H9 (cell line): ENCODE measurements around the gene ITPR3. TPM values are rescaled to one million over a fixed set of nuclear protein-coding genes. Genes with fewer than 3 reads are reported as not detected.
A peak's percentile ranks its signal among the peaks of the same experiment; 100 is the strongest.

Source experiments
- DNase-seq: peaks from one replicate; pipeline ENCODE4 v3.0.0-alpha.2; 2017
- H2AFZ ChIP-seq: one replicate; pipeline ENCODE4 v1.6.1; 2013; ENCODE audit warnings: mild to moderate bottlenecking, low read length, control low read depth, moderate library complexity
- H2AK5ac ChIP-seq: 2 replicates; pipeline ENCODE4 v1.6.1; 2013; ENCODE audit warnings: low read length, control low read depth, mixed read lengths; ENCODE audit not compliant: insufficient read length
- H2BK120ac ChIP-seq: one replicate; pipeline ENCODE4 v1.6.1; 2013; ENCODE audit warnings: low read depth, mild to moderate bottlenecking, low read length, control low read depth, inconsistent platforms; ENCODE audit not compliant: poor library complexity, severe bottlenecking
- H2BK12ac ChIP-seq: 2 replicates; pipeline ENCODE4 v1.6.1; 2013; ENCODE audit warnings: low read length, control low read depth, mixed read lengths, low read depth; ENCODE audit not compliant: insufficient read length
- H2BK15ac ChIP-seq: 2 replicates; pipeline ENCODE4 v1.6.1; 2013; ENCODE audit warnings: low read depth, low read length, control low read depth
- H2BK20ac ChIP-seq: one replicate; pipeline ENCODE4 v1.6.1; 2013; ENCODE audit warnings: low read depth, mild to moderate bottlenecking, low read length, control low read depth, inconsistent platforms; ENCODE audit not compliant: poor library complexity, severe bottlenecking
- H2BK5ac ChIP-seq: 2 replicates; pipeline ENCODE4 v1.6.1; 2013; ENCODE audit warnings: low read length, control low read depth, mixed read lengths; ENCODE audit not compliant: insufficient read length
- H3K14ac ChIP-seq: 2 replicates; pipeline ENCODE4 v1.6.1; 2013; ENCODE audit warnings: low read length, control low read depth; ENCODE audit not compliant: insufficient read depth
- H3K18ac ChIP-seq: 2 replicates; pipeline ENCODE4 v1.6.1; 2013; ENCODE audit warnings: low read depth, mild to moderate bottlenecking, mixed read lengths, low read length, control low read depth; ENCODE audit not compliant: insufficient read length
- H3K23ac ChIP-seq: 2 replicates; pipeline ENCODE4 v1.6.1; 2013; ENCODE audit warnings: low read length, control low read depth, mixed read lengths, low read depth; ENCODE audit not compliant: insufficient read length
- H3K23me2 ChIP-seq: 2 replicates; pipeline ENCODE4 v1.6.1; 2013; ENCODE audit warnings: low read depth, mild to moderate bottlenecking, mixed read lengths, low read length, control low read depth; ENCODE audit not compliant: insufficient read length, poor library complexity, severe bottlenecking
- H3K27ac ChIP-seq: 2 replicates; pipeline ENCODE4 v1.5.1; 2013; ENCODE audit warnings: low read length, control low read depth, mixed read lengths, low read depth; ENCODE audit not compliant: insufficient read length
- H3K27me3 ChIP-seq: 2 replicates; pipeline ENCODE4 v1.6.1; 2013; ENCODE audit warnings: low read length, control low read depth, inconsistent platforms; ENCODE audit not compliant: insufficient read depth
- H3K4ac ChIP-seq: 2 replicates; pipeline ENCODE4 v1.6.1; 2013; ENCODE audit warnings: low read depth, mild to moderate bottlenecking, control low read depth, inconsistent platforms, low read length, moderate library complexity
- H3K4me1 ChIP-seq: 2 replicates; pipeline ENCODE4 v1.6.1; 2013; ENCODE audit warnings: low read length, control low read depth, inconsistent platforms; ENCODE audit not compliant: insufficient read depth
- H3K4me2 ChIP-seq: 2 replicates; pipeline ENCODE4 v1.6.1; 2013; ENCODE audit warnings: low read length, control low read depth, mixed read lengths; ENCODE audit not compliant: insufficient read length, insufficient read depth
- H3K56ac ChIP-seq: 2 replicates; pipeline ENCODE4 v1.6.1; 2013; ENCODE audit warnings: low read depth, mild to moderate bottlenecking, mixed read lengths, low read length, control low read depth; ENCODE audit not compliant: insufficient read length
- H3K79me1 ChIP-seq: 2 replicates; pipeline ENCODE4 v1.6.1; 2013; ENCODE audit warnings: low read depth, mild to moderate bottlenecking, moderate library complexity, low read length, control low read depth, inconsistent platforms; ENCODE audit not compliant: insufficient read depth, poor library complexity, severe bottlenecking
- H3K79me2 ChIP-seq: 2 replicates; pipeline ENCODE4 v1.6.1; 2013; ENCODE audit warnings: low read length, control low read depth, inconsistent platforms; ENCODE audit not compliant: insufficient read depth
- H3K9ac ChIP-seq: 2 replicates; pipeline ENCODE4 v1.6.1; 2013; ENCODE audit warnings: low read length, control low read depth, mixed read lengths; ENCODE audit not compliant: insufficient read length; ENCODE audit errors: extremely low read depth
- H3K9me3 ChIP-seq: one replicate; pipeline ENCODE4 v1.6.1; 2013; ENCODE audit warnings: low read depth, low read length, inconsistent platforms; ENCODE audit not compliant: control insufficient read depth
- H3T11ph ChIP-seq: one replicate; pipeline ENCODE4 v1.6.1; 2013; ENCODE audit warnings: mild to moderate bottlenecking, low read length, control low read depth, inconsistent platforms
- H4K20me1 ChIP-seq: one replicate; pipeline ENCODE4 v1.6.1; 2013; ENCODE audit not compliant: control insufficient read depth, insufficient read length, insufficient read depth
- H4K5ac ChIP-seq: 2 replicates; pipeline ENCODE4 v1.6.1; 2013; ENCODE audit warnings: low read depth, mild to moderate bottlenecking, mixed read lengths, low read length, control low read depth; ENCODE audit not compliant: insufficient read length
- H4K8ac ChIP-seq: replicated peaks from 2 replicates; pipeline ENCODE4 v1.6.1; 2013; ENCODE audit warnings: low read length, control low read depth, mixed read lengths, low read depth; ENCODE audit not compliant: insufficient read length
- H4K91ac ChIP-seq: 2 replicates; pipeline ENCODE4 v1.6.1; 2013; ENCODE audit warnings: low read depth, mild to moderate bottlenecking, moderate library complexity, mixed read lengths, low read length, control low read depth; ENCODE audit not compliant: insufficient read length
- H3K27ac Mint-ChIP-seq, 3 experiments: 2 replicates in 2 of 3; 3 replicates in 1 of 3; pipeline ENCODE4 v1.8.0; 2020 to 2021; ENCODE audit warnings: mixed read lengths in 3 of 3, mild to moderate bottlenecking in 1 of 3, moderate library complexity in 1 of 3
- H3K27me3 Mint-ChIP-seq: 2 replicates; pipeline ENCODE4 v1.8.0; 2021; ENCODE audit warnings: low read depth, mild to moderate bottlenecking, moderate library complexity, mixed read lengths
- H3K36me3 Mint-ChIP-seq, 3 experiments: 2 replicates in 2 of 3; 3 replicates in 1 of 3; pipeline ENCODE4 v1.8.0; 2020 to 2021; ENCODE audit warnings: low read depth in 3 of 3, mixed read lengths in 3 of 3; ENCODE audit not compliant: insufficient read depth in 1 of 3
- H3K4me1 Mint-ChIP-seq, 2 experiments: 2 replicates each; pipeline ENCODE4 v1.8.0; 2020; ENCODE audit warnings: mixed read lengths in 2 of 2
- H3K4me3 Mint-ChIP-seq, 2 experiments: 2 replicates in 1 of 2; 3 replicates in 1 of 2; pipeline ENCODE4 v1.8.0; 2020 to 2021; ENCODE audit warnings: mild to moderate bottlenecking in 2 of 2, mixed read lengths in 2 of 2, moderate library complexity in 1 of 2
- H3K9me3 Mint-ChIP-seq, 2 experiments: 2 replicates in 1 of 2; 3 replicates in 1 of 2; pipeline ENCODE4 v1.8.0; 2020; ENCODE audit warnings: mild to moderate bottlenecking in 2 of 2, mixed read lengths in 2 of 2, moderate library complexity in 1 of 2
- WGBS: extraction: QIAGEN DNeasy Blood & Tissue Kit; methylation state at CpG from one replicate; pipeline ENCODE4 v1.1.7; 2013; ENCODE audit warnings: missing lambda C conversion rate, low lambda C conversion rate, mixed read lengths; ENCODE audit not compliant: insufficient read length; ENCODE audit errors: extremely low coverage; 5-methylcytosine and 5-hydroxymethylcytosine counted together
- total RNA-seq: library from RNA; stranded (reverse); gene quantifications from 2 replicates; pipeline ENCODE4 v1.2.1, GENCODE V29; 2021
- TF ChIP-seq, protein P1 (sequence below): fragments of 200-600 bp; sonication (generic); conservative IDR thresholded peaks from 3 replicates; pipeline ENCODE4 v1.8.0; 2021; ENCODE audit warnings: antibody characterized with exemption, mild to moderate bottlenecking

The ITPR3 gene
- total RNA-seq, 1 experiment from 2014 or later: 40.3 TPM

DNA sequence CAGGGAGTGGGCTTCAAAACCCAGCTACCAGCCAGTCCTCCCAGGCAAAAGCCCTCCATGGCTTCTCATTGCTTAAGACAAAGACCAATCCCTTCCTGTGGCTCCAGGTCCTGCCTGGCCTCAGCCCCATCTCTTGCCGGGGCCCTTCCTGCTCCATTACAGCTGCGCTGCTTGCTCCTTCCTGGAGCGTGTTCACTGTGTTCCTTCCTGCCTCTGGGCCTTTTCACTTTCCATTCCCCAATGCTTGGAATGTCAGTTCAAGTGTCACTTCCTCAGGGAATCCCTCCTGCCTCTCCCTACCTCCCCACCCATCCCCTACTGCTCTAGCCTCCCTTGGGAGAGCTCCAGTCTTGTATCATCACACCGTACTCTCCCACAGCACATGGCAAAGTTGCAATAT lies 11.1 kb upstream of the ITPR3 start:
- H4K91ac ChIP-seq: no peak overlapping the region

More for the DNA sequence above, 11.1 kb upstream of the ITPR3 start:
- Histone ChIP-seq H4K20me1 (no peaks in the 10 kb centered on the region), H3K27ac (no peak overlapping the region), H2BK120ac (no peak overlapping the region), H3K9me3 (no peaks in the 10 kb centered on the region), H3K4me2 (no peak overlapping the region), H3T11ph (no peak overlapping the region), H3K14ac (peak overlapping the region; percentile 10; the same call in 1 of the 2 replicates), H2AK5ac (no peak overlapping the region), H2AFZ (no peak overlapping the region), H3K18ac (no peak overlapping the region), H3K9ac (no peak overlapping the region), H4K5ac (no peak overlapping the region), H2BK12ac (no peak overlapping the region), H3K27me3 (no peaks in the 10 kb centered on the region), H3K4ac (no peak overlapping the region), H3K23me2 (no peaks in the 10 kb centered on the region), H3K79me2 (no peaks in the 10 kb centered on the region), H4K8ac (no peak overlapping the region), H3K79me1 (no peaks in the 10 kb centered on the region), H2BK20ac (no peak overlapping the region), H2BK15ac (no peak overlapping the region), H3K23ac (no peak overlapping the region), H3K56ac (no peak overlapping the region), H3K4me1 (peaks cover 8% of the 10 kb centered on the region; the same call in 1 of the 2 replicates), H2BK5ac (no peak overlapping the region)
- Mint-ChIP-seq H3K4me1 (peaks cover 41 to 61% of the 10 kb centered on the region in 2 experiments), H3K36me3 (peaks cover 0 to 4% (median 2%) of the 10 kb centered on the region in 3 experiments; a peak in 3 of 7 replicates), H3K27me3 (peaks cover 19% of the 10 kb centered on the region), H3K4me3 (peak overlapping the region in 1 of 2 experiments; percentile 49; a peak in 1 of 5 replicates), H3K9me3 (peaks cover 4 to 8% of the 10 kb centered on the region in 2 experiments), H3K27ac (no peak overlapping the region; a peak in 1 of 7 replicates)
- DNase-seq: no peak
- whole genome bisulfite sequencing: no CpG with 5 or more reads among the region's 4 CpGs
- TF ChIP-seq, protein P1, sequence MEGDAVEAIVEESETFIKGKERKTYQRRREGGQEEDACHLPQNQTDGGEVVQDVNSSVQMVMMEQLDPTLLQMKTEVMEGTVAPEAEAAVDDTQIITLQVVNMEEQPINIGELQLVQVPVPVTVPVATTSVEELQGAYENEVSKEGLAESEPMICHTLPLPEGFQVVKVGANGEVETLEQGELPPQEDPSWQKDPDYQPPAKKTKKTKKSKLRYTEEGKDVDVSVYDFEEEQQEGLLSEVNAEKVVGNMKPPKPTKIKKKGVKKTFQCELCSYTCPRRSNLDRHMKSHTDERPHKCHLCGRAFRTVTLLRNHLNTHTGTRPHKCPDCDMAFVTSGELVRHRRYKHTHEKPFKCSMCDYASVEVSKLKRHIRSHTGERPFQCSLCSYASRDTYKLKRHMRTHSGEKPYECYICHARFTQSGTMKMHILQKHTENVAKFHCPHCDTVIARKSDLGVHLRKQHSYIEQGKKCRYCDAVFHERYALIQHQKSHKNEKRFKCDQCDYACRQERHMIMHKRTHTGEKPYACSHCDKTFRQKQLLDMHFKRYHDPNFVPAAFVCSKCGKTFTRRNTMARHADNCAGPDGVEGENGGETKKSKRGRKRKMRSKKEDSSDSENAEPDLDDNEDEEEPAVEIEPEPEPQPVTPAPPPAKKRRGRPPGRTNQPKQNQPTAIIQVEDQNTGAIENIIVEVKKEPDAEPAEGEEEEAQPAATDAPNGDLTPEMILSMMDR: no peak
